Measurements from ENCODE around the gene CCDC174. TPM values are rescaled to one million over a fixed set of nuclear protein-coding genes. Genes with fewer than 3 reads are reported as not detected.

Gene CCDC174
- total and polyA plus RNA-seq, 10 of the 15 experiments (the other 5 are each of a cell fraction or from before 2014, with no cell fraction given) = 11.6 to 31.3 (median 19.1) TPM

GRCh38 chr3:14685179-14685578, 33.6 kb downstream of the CCDC174 start:
- TF ChIP-seq HDGF (IDR thresholded peaks at IDR 0.05) = no peak
- TF ChIP-seq NR2F1 (conservative IDR thresholded peaks at IDR 0.05) = no peak; the same call in 1 of the 2 replicates
- TF ChIP-seq RUNX3 (IDR thresholded peaks at IDR 0.05; ENCODE audit: low read length) = peak; percentile 13; the same call in 1 of the 2 replicates
- TF ChIP-seq ZZZ3 (IDR thresholded peaks at IDR 0.05; ENCODE audit: control insufficient read depth, insufficient read length, low read depth) = peak; percentile 63
- TF ChIP-seq, protein P1, sequence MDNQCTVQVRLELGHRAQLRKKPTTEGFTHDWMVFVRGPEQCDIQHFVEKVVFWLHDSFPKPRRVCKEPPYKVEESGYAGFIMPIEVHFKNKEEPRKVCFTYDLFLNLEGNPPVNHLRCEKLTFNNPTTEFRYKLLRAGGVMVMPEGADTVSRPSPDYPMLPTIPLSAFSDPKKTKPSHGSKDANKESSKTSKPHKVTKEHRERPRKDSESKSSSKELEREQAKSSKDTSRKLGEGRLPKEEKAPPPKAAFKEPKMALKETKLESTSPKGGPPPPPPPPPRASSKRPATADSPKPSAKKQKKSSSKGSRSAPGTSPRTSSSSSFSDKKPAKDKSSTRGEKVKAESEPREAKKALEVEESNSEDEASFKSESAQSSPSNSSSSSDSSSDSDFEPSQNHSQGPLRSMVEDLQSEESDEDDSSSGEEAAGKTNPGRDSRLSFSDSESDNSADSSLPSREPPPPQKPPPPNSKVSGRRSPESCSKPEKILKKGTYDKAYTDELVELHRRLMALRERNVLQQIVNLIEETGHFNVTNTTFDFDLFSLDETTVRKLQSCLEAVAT (IDR thresholded peaks at IDR 0.05) = no peak
- 0 out of 2 replicates have a peak, but pooled peaks have one; percentile 31 for TF ChIP-seq CREM (IDR thresholded peaks at IDR 0.05; ENCODE audit: low read depth)
- ChIA-PET POLR2A (no interaction called here), RAD21 (ENCODE audit: unreplicated experiment) (no interaction called here), SMC1A (ENCODE audit: uncharacterized antibody, unreplicated experiment) (interaction anchor here (10.1 kb wide), 1 partner anchor 95 kb away, joined by 86 read pairs; no protein-coding TSS in a partner anchor), CTCF (interaction anchor here (1.2 kb wide), 1 partner anchor 97 kb away, joined by 3 read pairs; no protein-coding TSS in a partner anchor)
- DNase-seq (ENCODE audit: low read depth, low spot score) = no peak
- in situ Hi-C loops (cut with MboI) = no loop called here
- no peaks in the 10 kb centered on the region for H3K27me3 ChIP-seq (replicated peaks in 1 of 2; ENCODE audit: control insufficient read depth in 2 of 2, insufficient read depth in 2 of 2, low read length in 1 of 2)
- no peak overlapping the region for H3K4me3 ChIP-seq
- H3K9ac ChIP-seq (ENCODE audit: control insufficient read depth, insufficient read depth, low read length) = no peak overlapping the region
- intact Hi-C loops (cut with micrococcal nuclease; ENCODE audit: unreplicated experiment) = no loop called here
- H3K4me2 ChIP-seq (ENCODE audit: control insufficient read depth, insufficient read depth) = no peak overlapping the region
- ATAC-seq = no peak
- WGBS (ENCODE audit: insufficient coverage, insufficient replicate concordance, low lambda C conversion rate, missing lambda C conversion rate) = 45% methylated on average over 4 of the region's 4 CpGs
- no peak overlapping the region for H3K27ac ChIP-seq (ENCODE audit: control insufficient read depth, insufficient read depth)
- H3K4me1 ChIP-seq (ENCODE audit: control insufficient read depth, insufficient read depth, low read length) = peaks cover 38% of the 10 kb centered on the region
- no TSS peak for BruUV-seq (replicated peaks)
- no peak overlapping the region; the same call in 1 of the 2 replicates for H2AFZ ChIP-seq (ENCODE audit: control insufficient read depth, low read depth, low read length)
- no peaks in the 10 kb centered on the region for H3K36me3 ChIP-seq (ENCODE audit: control insufficient read depth in 2 of 2, insufficient read depth in 2 of 2, low read length in 1 of 2)
- no peaks in the 10 kb centered on the region; the same call in 1 of the 2 replicates for H3K79me2 ChIP-seq (ENCODE audit: control insufficient read depth, insufficient read depth, low read length)
- FAIRE-seq = no peak
- no peaks in the 10 kb centered on the region for H4K20me1 ChIP-seq (ENCODE audit: control insufficient read depth, insufficient read depth)
- no peaks in the 10 kb centered on the region for H3K9me3 ChIP-seq (replicated peaks; ENCODE audit: control insufficient read depth, insufficient read depth, low read length)
